ENCODE measurements around the gene CPE. TPM values are rescaled to one million over a fixed set of nuclear protein-coding genes. Genes with fewer than 3 reads are reported as not detected.

CPE gene
- total RNA-seq, 1 experiment from 2014 or later: 29.3 TPM

- intact Hi-C loops (cut with micrococcal nuclease): no loop called here
- H3K27me3 ChIP-seq (ENCODE audit: insufficient read depth, low read length): no peaks in the 10 kb centered on the region
- no peaks in the 10 kb centered on the region for H4K20me1 ChIP-seq (ENCODE audit: insufficient read depth)
- ChIA-PET RAD21 (ENCODE audit: low non-redundant PET in 1 of 2, low total read pairs in 2 of 2, uncharacterized antibody in 2 of 2, unreplicated experiment in 2 of 2) (no interaction called here), CTCF (interaction anchor here (0.6 kb wide), 1 partner anchor 201 kb away, joined by 3 read pairs; no protein-coding TSS in a partner anchor), POLR2A (no interaction called here)
- no TSS peak for BruUV-seq (replicated peaks)
- H3K4me3 ChIP-seq (replicated peaks in 1 of 2; ENCODE audit: low read depth in 1 of 2, low read length in 2 of 2): no peak overlapping the region
- H3K9me2 ChIP-seq (ENCODE audit: insufficient read depth): no peaks in the 10 kb centered on the region
- TF ChIP-seq SRF (IDR thresholded peaks at IDR 0.05; ENCODE audit: low read depth) (no peak), EZH2 (IDR thresholded peaks at IDR 0.05) (no peak), CBX3 (IDR thresholded peaks at IDR 0.05; ENCODE audit: low read depth) (no peak), RAD21 (IDR thresholded peaks at IDR 0.05; ENCODE audit: low read depth) (no peak), SIN3A (IDR thresholded peaks at IDR 0.05; ENCODE audit: low read depth) (no peak), ZBTB33 (IDR thresholded peaks at IDR 0.05; ENCODE audit: extremely low read depth, insufficient replicate concordance, low read length) (no peak), JUND (IDR thresholded peaks at IDR 0.05) (no peak), POLR2A (IDR thresholded peaks at IDR 0.05; ENCODE audit: borderline replicate concordance, extremely low read depth, insufficient read depth, insufficient read length) (no peak), ATF3 (IDR thresholded peaks at IDR 0.05) (no peak)
- peaks cover 0 to 5% of the 10 kb centered on the region in 2 experiments; a peak in 1 of 4 replicates for H3K36me3 ChIP-seq (ENCODE audit: control insufficient read depth in 1 of 2, insufficient read depth in 2 of 2, low read length in 2 of 2)
- no peak for DNase-seq (ENCODE audit: low read depth, low spot score)
- no peak for ATAC-seq
- H3K79me2 ChIP-seq (ENCODE audit: insufficient read depth, low read length): peaks cover 92% of the 10 kb centered on the region
- no peak overlapping the region for H3K27ac ChIP-seq (ENCODE audit: low read depth, low read length)
- H3K4me2 ChIP-seq (ENCODE audit: low read length): no peak overlapping the region
- no peak overlapping the region for H3K9ac ChIP-seq (ENCODE audit: low read length)
- H2AFZ ChIP-seq (ENCODE audit: low read depth, low read length, poor library complexity, severe bottlenecking): no peak overlapping the region
- no peaks in the 10 kb centered on the region for H3K9me3 ChIP-seq (ENCODE audit: control insufficient read depth in 1 of 2, insufficient read depth in 1 of 2, low read depth in 1 of 2, low read length in 2 of 2)
- peaks cover 4 to 11% of the 10 kb centered on the region in 2 experiments; a peak in 3 of 4 replicates for H3K4me1 ChIP-seq (ENCODE audit: control insufficient read depth in 1 of 2, insufficient read depth in 2 of 2, low read length in 2 of 2)
Measured at GRCh38 chr4:165332502-165332901, 46.3 kb upstream of the CPE start.

Measured in HCT116 (cell line).